Transverse colon (tissue), 3 donors: Measurements from ENCODE around the gene SNUPN.

ENCODE experiments used
- EP300 ChIP-seq: sonication (generic); formaldehyde crosslinking; IDR thresholded peaks from one replicate; pipeline ENCODE4 v1.6.1; 2017; ENCODE audit warnings: antibody characterized with exemption, low read depth
- TF ChIP-seq, protein P1 (sequence below), 5 experiments: fragments of 200-600 bp in 3 of 5; fragments of 450-650 bp in 2 of 5; sonication (generic) in 3 of 5; IDR thresholded peaks; 1 replicate in 2 of 5; 2 replicates in 3 of 5; pipeline ENCODE4 v1.5.1; 2016 to 2017; ENCODE audit warnings: antibody characterized with exemption in 5 of 5, inconsistent platforms in 3 of 5, mild to moderate bottlenecking in 2 of 5, moderate library complexity in 1 of 5

DNA sequence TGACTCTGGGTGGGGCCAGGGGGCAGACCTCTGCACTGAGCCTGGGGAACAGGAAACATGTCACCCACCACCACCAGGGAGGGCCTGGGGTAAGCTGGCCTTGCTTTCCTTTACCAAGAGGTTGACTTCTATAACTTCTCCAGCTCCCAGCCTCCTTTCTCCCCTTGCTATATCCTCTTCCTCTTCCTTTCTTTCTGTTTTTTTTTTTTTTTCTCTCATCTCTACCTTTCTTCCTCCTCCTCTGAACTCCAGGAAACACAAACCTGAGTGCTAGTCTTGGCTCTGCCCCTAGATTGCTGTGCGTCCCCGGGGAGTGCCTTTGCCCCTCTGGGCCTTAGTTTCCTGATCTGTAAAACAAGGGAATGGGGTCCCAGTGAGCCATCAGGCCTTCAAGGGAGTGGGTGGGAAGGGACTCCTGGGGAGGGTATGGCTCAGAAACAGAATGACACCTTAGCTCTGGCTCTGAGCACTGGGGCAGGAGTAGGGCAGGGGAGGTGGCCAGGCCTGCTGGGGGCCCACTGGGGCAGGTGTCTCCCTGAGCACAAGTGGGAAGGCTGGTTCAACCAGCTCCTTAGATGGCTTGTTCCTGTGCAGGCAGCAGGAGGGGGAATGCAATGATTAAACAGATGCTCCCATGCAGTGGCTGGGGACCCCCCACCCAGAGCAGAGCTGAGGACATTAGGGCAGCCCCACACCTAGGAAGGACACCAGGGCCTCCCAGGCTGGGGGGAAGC lies 26.5 kb upstream of the SNUPN start:
- TF ChIP-seq, protein P1, sequence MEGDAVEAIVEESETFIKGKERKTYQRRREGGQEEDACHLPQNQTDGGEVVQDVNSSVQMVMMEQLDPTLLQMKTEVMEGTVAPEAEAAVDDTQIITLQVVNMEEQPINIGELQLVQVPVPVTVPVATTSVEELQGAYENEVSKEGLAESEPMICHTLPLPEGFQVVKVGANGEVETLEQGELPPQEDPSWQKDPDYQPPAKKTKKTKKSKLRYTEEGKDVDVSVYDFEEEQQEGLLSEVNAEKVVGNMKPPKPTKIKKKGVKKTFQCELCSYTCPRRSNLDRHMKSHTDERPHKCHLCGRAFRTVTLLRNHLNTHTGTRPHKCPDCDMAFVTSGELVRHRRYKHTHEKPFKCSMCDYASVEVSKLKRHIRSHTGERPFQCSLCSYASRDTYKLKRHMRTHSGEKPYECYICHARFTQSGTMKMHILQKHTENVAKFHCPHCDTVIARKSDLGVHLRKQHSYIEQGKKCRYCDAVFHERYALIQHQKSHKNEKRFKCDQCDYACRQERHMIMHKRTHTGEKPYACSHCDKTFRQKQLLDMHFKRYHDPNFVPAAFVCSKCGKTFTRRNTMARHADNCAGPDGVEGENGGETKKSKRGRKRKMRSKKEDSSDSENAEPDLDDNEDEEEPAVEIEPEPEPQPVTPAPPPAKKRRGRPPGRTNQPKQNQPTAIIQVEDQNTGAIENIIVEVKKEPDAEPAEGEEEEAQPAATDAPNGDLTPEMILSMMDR (IDR thresholded peaks at IDR 0.05): no peak
- TF ChIP-seq EP300: no peak
